A673 (cell line): ENCODE results near the gene SERPINA4.

Experiments used
- CTCF ChIP-seq: fragments of 300-800, 200-600 bp; sonication (generic); conservative IDR thresholded peaks from 2 replicates; pipeline ENCODE4 v1.5.1; 2017; ENCODE audit warnings: low read depth, mild to moderate bottlenecking, antibody characterized with exemption, low read length, moderate library complexity, mixed read lengths
- EZH2 ChIP-seq: fragments of 200-600 bp; sonication (generic); IDR thresholded peaks from 2 replicates; pipeline ENCODE4 v1.6.1; 2017; ENCODE audit warnings: borderline replicate concordance, low read depth, mild to moderate bottlenecking, mixed read lengths, antibody characterized with exemption, low read length; ENCODE audit not compliant: poor library complexity, severe bottlenecking

GRCh38 chr14:94617366-94617941 is 56.2 kb downstream of the SERPINA4 start:
- no peak for TF ChIP-seq CTCF
- no peak for TF ChIP-seq EZH2
